Caco-2 (cell line): ENCODE data around the gene ERC1. TPM values are rescaled to one million over a fixed set of nuclear protein-coding genes. Genes with fewer than 3 reads are reported as not detected.

Experiments used
- BruUV-seq: library from RNA; stranded (reverse); fragments of 400-500 nt; replicated peaks from 2 replicates; lab custom pipeline; 2021; lab: Mats Ljungman, UMichigan
- CTCF ChIA-PET: fragments of 300-600 bp; sonication (Branson Sonifier 250); formaldehyde crosslinking; loops from one replicate; lab custom pipeline; 2022; ENCODE audit warnings: antibody characterized with exemption; lab: Charles Lee
- POLR2A ChIA-PET: fragments of 300-600 bp; sonication (Branson Sonifier 250); formaldehyde crosslinking; loops from one replicate; lab custom pipeline; 2022; ENCODE audit warnings: antibody characterized with exemption; lab: Charles Lee
- DNase-seq, 2 experiments: peaks; one replicate each; pipeline versions ENCODE4 v3.0.0 to v3.0.0-alpha.2; 2020 to 2022
- H3K27me3 ChIP-seq: replicated peaks from 2 replicates; pipeline ENCODE4 v1.6.0; 2011; ENCODE audit warnings: low read length; ENCODE audit not compliant: control insufficient read depth, insufficient read depth
- H3K36me3 ChIP-seq: 2 replicates; pipeline ENCODE4 v1.5.1; 2011; ENCODE audit warnings: low read length; ENCODE audit not compliant: control insufficient read depth, insufficient read depth
- H3K4me1 ChIP-seq: fragments of 250-450 bp; sonication (Bioruptor Pico); 2 replicates; pipeline ENCODE4 v1.5.1; 2020; ENCODE audit warnings: mild to moderate bottlenecking
- H3K4me3 ChIP-seq: 2 replicates; pipeline ENCODE4 v1.5.1; 2011; ENCODE audit warnings: low read depth, mild to moderate bottlenecking, control low read depth, low read length
- H3K9me3 ChIP-seq: fragments of 250-450 bp; sonication (Bioruptor Pico); 2 replicates; pipeline ENCODE4 v1.5.1; 2020; ENCODE audit warnings: mild to moderate bottlenecking, moderate library complexity
- H3K27ac Mint-ChIP-seq: one replicate; pipeline ENCODE4 v1.8.0; 2022; ENCODE audit warnings: mixed read lengths; ENCODE audit not compliant: unreplicated experiment
- H3K27me3 Mint-ChIP-seq: one replicate; pipeline ENCODE4 v1.8.0; 2022; ENCODE audit warnings: mixed read lengths; ENCODE audit not compliant: insufficient read depth, unreplicated experiment
- H3K36me3 Mint-ChIP-seq: one replicate; pipeline ENCODE4 v1.8.0; 2022; ENCODE audit warnings: mild to moderate bottlenecking, mixed read lengths; ENCODE audit not compliant: insufficient read depth, unreplicated experiment
- H3K4me1 Mint-ChIP-seq: one replicate; pipeline ENCODE4 v1.8.0; 2022; ENCODE audit warnings: low read depth, mixed read lengths; ENCODE audit not compliant: unreplicated experiment
- H3K4me3 Mint-ChIP-seq: one replicate; pipeline ENCODE4 v1.8.0; 2022; ENCODE audit warnings: mild to moderate bottlenecking, moderate library complexity, mixed read lengths; ENCODE audit not compliant: unreplicated experiment
- H3K9me3 Mint-ChIP-seq: one replicate; pipeline ENCODE4 v1.8.0; 2022; ENCODE audit warnings: mixed read lengths; ENCODE audit not compliant: unreplicated experiment
- intact Hi-C: fragments of 100-400 bp; cut with micrococcal nuclease; formaldehyde crosslinking; loops from one replicate; pipeline ENCODE4 v1.10.0; 2022; ENCODE audit not compliant: unreplicated experiment
- total RNA-seq: library from RNA; stranded (reverse); gene quantifications from 2 replicates; pipeline ENCODE4 v1.2.3, GENCODE V29; 2022
- TF ChIP-seq, protein P1 (sequence below), 2 experiments: fragments of 200-600 bp in 1 of 2; IDR thresholded peaks; 1 replicate in 1 of 2; 2 replicates in 1 of 2; pipeline versions ENCODE4 v1.5.1 to v1.8.0; 2011 to 2022; ENCODE audit warnings: antibody characterized with exemption in 1 of 2, control low read depth in 1 of 2, inconsistent platforms in 1 of 2, low read depth in 1 of 2, low read length in 1 of 2, mild to moderate bottlenecking in 1 of 2, moderate library complexity in 1 of 2; ENCODE audit not compliant: insufficient read depth in 1 of 2, severe bottlenecking in 1 of 2, unreplicated experiment in 1 of 2

The ERC1 gene
- total RNA-seq, 1 experiment from 2014 or later: 88.4 TPM

DNA sequence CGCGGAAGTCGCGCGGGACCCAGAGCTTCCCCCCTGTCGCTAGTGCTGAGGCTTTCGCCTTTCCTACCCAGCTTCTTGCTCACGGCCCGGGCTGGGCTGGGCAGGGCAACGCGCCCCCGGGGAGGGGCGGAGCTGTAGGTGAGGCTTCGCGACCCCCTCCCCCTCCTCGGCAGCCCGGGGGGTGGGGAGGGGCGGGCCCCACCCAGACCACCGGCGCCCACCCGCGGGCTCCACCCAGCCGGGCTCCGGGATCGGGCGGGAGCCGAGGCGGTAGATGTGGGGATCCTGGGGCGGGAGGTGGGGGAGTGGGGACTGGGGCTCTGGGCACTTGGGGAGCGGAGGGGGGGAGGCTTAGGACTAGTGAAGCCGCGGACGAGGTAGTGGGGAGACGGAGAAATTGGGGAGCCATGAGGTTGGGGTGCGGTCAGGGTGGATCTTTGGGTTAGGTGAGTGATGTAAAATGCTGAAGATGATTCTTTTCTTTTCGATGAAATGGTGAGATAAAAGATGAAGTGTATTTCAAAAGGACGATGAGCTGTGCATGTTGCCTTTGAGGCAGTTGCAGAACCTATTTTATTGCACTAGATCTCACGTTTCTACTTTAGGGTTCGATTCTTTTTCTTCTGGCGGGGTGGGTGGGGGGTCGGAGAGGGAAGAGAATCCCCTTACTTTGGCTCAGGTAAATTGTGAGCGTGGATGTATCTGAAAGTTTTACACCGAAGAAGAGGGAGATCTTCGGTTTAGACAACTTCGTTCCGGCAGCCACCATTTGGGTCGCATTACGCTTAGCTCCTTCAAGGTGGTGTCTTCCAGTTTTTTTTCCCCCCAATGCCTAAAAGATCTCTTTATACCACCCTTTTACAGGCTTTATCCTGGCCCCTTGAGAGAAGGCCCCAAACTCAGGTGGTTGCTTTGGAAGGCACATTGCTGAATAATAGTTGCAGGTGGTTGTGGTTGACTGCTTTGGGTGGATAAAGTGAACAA, 619 bp downstream of the ERC1 start:
- intact Hi-C loops: loop anchor here (2.0 to 5.0 kb wide), 3 partner anchors 61 to 421 kb away; no protein-coding TSS in a partner anchor
- no peaks in the 10 kb centered on the region for H3K27me3 Mint-ChIP-seq
- H3K9me3 Mint-ChIP-seq: no peaks in the 10 kb centered on the region
- H3K4me3 Mint-ChIP-seq: peak overlapping the region; percentile 84
- ChIA-PET CTCF (interaction anchor here (0.6 to 2.6 kb wide), 5 partner anchors 9 to 539 kb away, joined by 3 to 18 read pairs (median 5); partner anchors contain the start of gene RAD52), POLR2A (interaction anchor here (0.5 to 2.8 kb wide), 10 partner anchors 23 to 679 kb away, joined by 3 to 19 read pairs (median 4); partner anchors contain the start of gene RAD52)
- DNase-seq: peak in 1 of 2 experiments; percentile 31
- peaks cover 41% of the 10 kb centered on the region for H3K4me1 Mint-ChIP-seq
- peak overlapping the region; percentile 84 for H3K27ac Mint-ChIP-seq
- TF ChIP-seq, protein P1, sequence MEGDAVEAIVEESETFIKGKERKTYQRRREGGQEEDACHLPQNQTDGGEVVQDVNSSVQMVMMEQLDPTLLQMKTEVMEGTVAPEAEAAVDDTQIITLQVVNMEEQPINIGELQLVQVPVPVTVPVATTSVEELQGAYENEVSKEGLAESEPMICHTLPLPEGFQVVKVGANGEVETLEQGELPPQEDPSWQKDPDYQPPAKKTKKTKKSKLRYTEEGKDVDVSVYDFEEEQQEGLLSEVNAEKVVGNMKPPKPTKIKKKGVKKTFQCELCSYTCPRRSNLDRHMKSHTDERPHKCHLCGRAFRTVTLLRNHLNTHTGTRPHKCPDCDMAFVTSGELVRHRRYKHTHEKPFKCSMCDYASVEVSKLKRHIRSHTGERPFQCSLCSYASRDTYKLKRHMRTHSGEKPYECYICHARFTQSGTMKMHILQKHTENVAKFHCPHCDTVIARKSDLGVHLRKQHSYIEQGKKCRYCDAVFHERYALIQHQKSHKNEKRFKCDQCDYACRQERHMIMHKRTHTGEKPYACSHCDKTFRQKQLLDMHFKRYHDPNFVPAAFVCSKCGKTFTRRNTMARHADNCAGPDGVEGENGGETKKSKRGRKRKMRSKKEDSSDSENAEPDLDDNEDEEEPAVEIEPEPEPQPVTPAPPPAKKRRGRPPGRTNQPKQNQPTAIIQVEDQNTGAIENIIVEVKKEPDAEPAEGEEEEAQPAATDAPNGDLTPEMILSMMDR (IDR thresholded peaks at IDR 0.05; ENCODE audit: insufficient read depth in 1 of 2, low read depth in 1 of 2, low read length in 1 of 2, severe bottlenecking in 1 of 2, unreplicated experiment in 1 of 2): no peak
- Histone ChIP-seq H3K36me3 (no peaks in the 10 kb centered on the region), H3K4me3 (peak overlapping the region; percentile 80), H3K27me3 (no peaks in the 10 kb centered on the region), H3K4me1 (peaks cover 26% of the 10 kb centered on the region), H3K9me3 (no peaks in the 10 kb centered on the region)
- TSS peak; percentile 73 for BruUV-seq
- peaks cover 22% of the 10 kb centered on the region for H3K36me3 Mint-ChIP-seq

DNA sequence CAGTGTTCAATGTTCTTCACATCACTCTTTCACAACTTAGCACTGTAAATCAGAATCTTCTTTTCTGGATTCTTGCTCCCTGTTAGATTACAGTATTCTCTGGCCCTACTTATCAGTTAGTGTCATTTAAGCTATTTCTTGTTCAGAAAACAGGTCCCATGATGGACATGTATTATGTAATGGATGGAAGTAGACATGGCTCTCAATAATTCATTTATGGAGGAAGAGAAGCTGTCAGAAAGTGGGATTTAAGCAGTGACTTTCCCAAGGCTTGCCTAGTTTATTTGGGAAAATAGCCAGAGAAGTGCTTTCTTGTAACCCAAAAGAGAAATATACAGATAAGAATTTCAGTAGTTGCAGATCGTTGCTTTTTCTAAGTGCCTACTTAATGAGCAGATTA, 1.6 kb downstream of the ERC1 start:
- Mint-ChIP-seq H3K4me1 (peaks cover 50% of the 10 kb centered on the region), H3K27me3 (no peaks in the 10 kb centered on the region), H3K4me3 (peak overlapping the region; percentile 84), H3K27ac (no peak overlapping the region), H3K9me3 (no peaks in the 10 kb centered on the region), H3K36me3 (peaks cover 26% of the 10 kb centered on the region)
- Histone ChIP-seq H3K9me3 (no peaks in the 10 kb centered on the region), H3K27me3 (no peaks in the 10 kb centered on the region), H3K36me3 (no peaks in the 10 kb centered on the region), H3K4me3 (peak overlapping the region; percentile 80; the same call in 1 of the 2 replicates), H3K4me1 (peaks cover 26% of the 10 kb centered on the region)
- ChIA-PET POLR2A (interaction anchor here (0.7 to 1.4 kb wide), 2 partner anchors 41 to 678 kb away, joined by 4 read pairs; no protein-coding TSS in a partner anchor), CTCF (interaction anchor here (2.6 kb wide), 1 partner anchor 100 kb away, joined by 18 read pairs; no protein-coding TSS in a partner anchor)
- no peak for DNase-seq
- TF ChIP-seq, protein P1 (IDR thresholded peaks at IDR 0.05; ENCODE audit: insufficient read depth in 1 of 2, low read depth in 1 of 2, low read length in 1 of 2, severe bottlenecking in 1 of 2, unreplicated experiment in 1 of 2): no peak
- intact Hi-C loops: loop anchor here (5.0 kb wide), 2 partner anchors 60 to 100 kb away; no protein-coding TSS in a partner anchor
- no TSS peak for BruUV-seq

DNA sequence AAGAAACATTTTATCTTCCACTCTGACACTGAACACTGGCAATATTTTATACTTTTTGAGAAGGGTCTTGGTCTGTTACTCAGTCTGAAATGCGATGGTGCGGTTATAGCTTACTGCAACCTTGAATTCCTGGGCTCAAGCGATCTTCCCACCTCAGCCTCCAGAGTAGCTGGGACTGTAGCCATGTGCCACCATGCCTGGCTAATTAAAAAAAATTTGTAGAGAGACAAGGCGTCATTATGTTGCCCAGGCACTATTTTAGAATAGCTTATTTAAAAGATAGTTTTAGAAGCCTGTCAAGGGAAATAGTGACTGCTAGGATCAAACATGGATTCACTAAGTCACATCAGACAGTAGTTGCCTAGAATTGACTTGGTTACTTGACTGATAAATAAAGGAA, 5.9 kb downstream of the ERC1 start:
- BruUV-seq: no TSS peak
- peaks cover 23% of the 10 kb centered on the region for H3K4me1 ChIP-seq
- no peaks in the 10 kb centered on the region for H3K36me3 ChIP-seq
- no peaks in the 10 kb centered on the region for H3K9me3 ChIP-seq
- no peak overlapping the region for H3K4me3 ChIP-seq
- no peaks in the 10 kb centered on the region for H3K9me3 Mint-ChIP-seq
- no peak overlapping the region for H3K27ac Mint-ChIP-seq
- intact Hi-C loops: no loop called here
- POLR2A ChIA-PET: no interaction called here
- no peak for DNase-seq
- H3K27me3 ChIP-seq: no peaks in the 10 kb centered on the region
- TF ChIP-seq, protein P1 (IDR thresholded peaks at IDR 0.05; ENCODE audit: insufficient read depth in 1 of 2, low read depth in 1 of 2, low read length in 1 of 2, severe bottlenecking in 1 of 2, unreplicated experiment in 1 of 2): no peak
- H3K4me1 Mint-ChIP-seq: peaks cover 42% of the 10 kb centered on the region
- H3K27me3 Mint-ChIP-seq: no peaks in the 10 kb centered on the region
- peaks cover 16% of the 10 kb centered on the region for H3K36me3 Mint-ChIP-seq
- no peak overlapping the region for H3K4me3 Mint-ChIP-seq
- CTCF ChIA-PET: interaction anchor here (0.6 to 2.1 kb wide), 4 partner anchors 9 to 96 kb away, joined by 3 to 9 read pairs (median 4); no protein-coding TSS in a partner anchor
